Breast epithelium (tissue), 3 donors: ENCODE measurements around the gene SCPEP1.

Experiments used
- POLR2A ChIP-seq: fragments of 450-650 bp; IDR thresholded peaks from one replicate; pipeline ENCODE4 v1.6.1; 2016; ENCODE audit warnings: antibody characterized with exemption, mild to moderate bottlenecking, moderate library complexity
- POLR2AphosphoS5 ChIP-seq, 3 donors: sonication (generic); formaldehyde crosslinking; IDR thresholded peaks; one replicate each; pipeline ENCODE4 v1.6.1; 2017; ENCODE audit warnings: antibody characterized with exemption in 3 of 3
- TF ChIP-seq, protein P1 (sequence below), 3 donors: fragments of 450-650 bp; IDR thresholded peaks; one replicate each; pipeline ENCODE4 v1.5.1; 2016 to 2017; ENCODE audit warnings: antibody characterized with exemption in 3 of 3, mild to moderate bottlenecking in 3 of 3, moderate library complexity in 3 of 3

DNA sequence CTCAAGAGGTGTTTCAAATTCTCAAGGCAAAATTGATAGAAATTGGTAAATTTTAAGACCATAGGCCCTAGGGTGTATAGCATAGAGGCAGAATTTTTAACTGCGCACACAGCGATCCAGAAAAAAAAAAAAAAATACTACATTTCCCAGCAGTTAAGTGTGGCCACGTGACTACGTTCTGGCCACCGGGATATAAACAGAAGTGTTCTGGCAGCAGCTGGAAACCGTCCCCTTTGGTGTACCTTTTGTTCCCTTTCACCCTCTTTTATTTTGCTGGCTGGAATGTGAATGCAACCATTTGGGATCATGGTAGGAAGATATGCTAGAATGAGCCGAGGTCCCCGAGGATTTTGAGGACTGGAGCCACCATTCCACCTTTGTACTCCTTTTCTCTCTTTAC lies 54.4 kb downstream of the SCPEP1 start:
- TF ChIP-seq POLR2AphosphoS5 (IDR thresholded peaks at IDR 0.05): peak in 2 of 3 donors; percentile 4 to 39
- TF ChIP-seq POLR2A: no peak
- TF ChIP-seq, protein P1, sequence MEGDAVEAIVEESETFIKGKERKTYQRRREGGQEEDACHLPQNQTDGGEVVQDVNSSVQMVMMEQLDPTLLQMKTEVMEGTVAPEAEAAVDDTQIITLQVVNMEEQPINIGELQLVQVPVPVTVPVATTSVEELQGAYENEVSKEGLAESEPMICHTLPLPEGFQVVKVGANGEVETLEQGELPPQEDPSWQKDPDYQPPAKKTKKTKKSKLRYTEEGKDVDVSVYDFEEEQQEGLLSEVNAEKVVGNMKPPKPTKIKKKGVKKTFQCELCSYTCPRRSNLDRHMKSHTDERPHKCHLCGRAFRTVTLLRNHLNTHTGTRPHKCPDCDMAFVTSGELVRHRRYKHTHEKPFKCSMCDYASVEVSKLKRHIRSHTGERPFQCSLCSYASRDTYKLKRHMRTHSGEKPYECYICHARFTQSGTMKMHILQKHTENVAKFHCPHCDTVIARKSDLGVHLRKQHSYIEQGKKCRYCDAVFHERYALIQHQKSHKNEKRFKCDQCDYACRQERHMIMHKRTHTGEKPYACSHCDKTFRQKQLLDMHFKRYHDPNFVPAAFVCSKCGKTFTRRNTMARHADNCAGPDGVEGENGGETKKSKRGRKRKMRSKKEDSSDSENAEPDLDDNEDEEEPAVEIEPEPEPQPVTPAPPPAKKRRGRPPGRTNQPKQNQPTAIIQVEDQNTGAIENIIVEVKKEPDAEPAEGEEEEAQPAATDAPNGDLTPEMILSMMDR (IDR thresholded peaks at IDR 0.05): no peak
